Duodenal mucosa (tissue), 2 donors: ENCODE measurements around the gene SBF1.
"Not testable (repeated sequence)": the region's sequence is repeated elsewhere in the genome, so short reads cannot be mapped to it uniquely, and the experiment has no call there.

ENCODE experiments used
- H3K27ac ChIP-seq: one replicate; pipeline ENCODE4 v1.7.0; 2013; ENCODE audit warnings: low read depth, low read length
- H3K27me3 ChIP-seq, 2 donors: one replicate each; pipeline ENCODE4 v1.7.0; 2013; ENCODE audit warnings: low read length in 2 of 2, control low read depth in 1 of 2; ENCODE audit not compliant: insufficient read depth in 2 of 2, control insufficient read depth in 1 of 2
- H3K36me3 ChIP-seq, 2 donors: one replicate each; pipeline ENCODE4 v1.7.0; 2013; ENCODE audit warnings: low read length in 2 of 2, control low read depth in 1 of 2; ENCODE audit not compliant: insufficient read depth in 2 of 2, control insufficient read depth in 1 of 2
- H3K4me1 ChIP-seq, 2 donors: one replicate each; pipeline ENCODE4 v1.7.0; 2013; ENCODE audit warnings: low read length in 2 of 2, control low read depth in 1 of 2; ENCODE audit not compliant: insufficient read depth in 2 of 2, control insufficient read depth in 1 of 2
- H3K4me3 ChIP-seq, 2 donors: one replicate each; pipeline ENCODE4 v1.7.0; 2013; ENCODE audit warnings: low read length in 2 of 2, low read depth in 1 of 2
- H3K9ac ChIP-seq, 2 donors: one replicate each; pipeline ENCODE4 v1.7.0; 2013; ENCODE audit warnings: low read length in 2 of 2, low read depth in 1 of 2
- H3K9me3 ChIP-seq, 2 donors: one replicate each; pipeline ENCODE4 v1.7.0; 2013; ENCODE audit warnings: low read length in 2 of 2, control low read depth in 1 of 2; ENCODE audit not compliant: control insufficient read depth in 1 of 2

Gene SBF1

GRCh38 chr22:50474710-50475651 lies at the start of gene SBF1:
SBF1 (minus strand) TSS chr22:50475035; CDS start chr22:50474840, 195 bp downstream.
- Histone ChIP-seq H3K9ac (peak within 1 kb of the TSS; percentile 77 to 87), H3K9me3 (no peaks in the 10 kb centered on the region), H3K4me1 (peaks cover 41 to 46% of the 10 kb centered on the region in 2 donors), H3K4me3 (peak within 1 kb of the TSS; percentile 79 to 83), H3K27me3 (peaks cover 0 to 2% of the 10 kb centered on the region in 2 donors), H3K36me3 (no peaks in the 10 kb centered on the region), H3K27ac (peak within 1 kb of the TSS; percentile 10)

GRCh38 chr22:50523806-50524675 lies 49.2 kb upstream of the SBF1 start:
- no peak overlapping the region for H3K27ac ChIP-seq
- H3K36me3 ChIP-seq, result peaks cover 17 to 37% of the 10 kb centered on the region in 2 donors
- no peaks in the 10 kb centered on the region for H3K9me3 ChIP-seq
- H3K27me3 ChIP-seq, result no peaks in the 10 kb centered on the region
- peak overlapping the region; percentile 72 for H3K9ac ChIP-seq
- peak overlapping the region; percentile 62 to 77 for H3K4me3 ChIP-seq
- H3K4me1 ChIP-seq, result peaks cover 40 to 53% of the 10 kb centered on the region in 2 donors

DNA sequence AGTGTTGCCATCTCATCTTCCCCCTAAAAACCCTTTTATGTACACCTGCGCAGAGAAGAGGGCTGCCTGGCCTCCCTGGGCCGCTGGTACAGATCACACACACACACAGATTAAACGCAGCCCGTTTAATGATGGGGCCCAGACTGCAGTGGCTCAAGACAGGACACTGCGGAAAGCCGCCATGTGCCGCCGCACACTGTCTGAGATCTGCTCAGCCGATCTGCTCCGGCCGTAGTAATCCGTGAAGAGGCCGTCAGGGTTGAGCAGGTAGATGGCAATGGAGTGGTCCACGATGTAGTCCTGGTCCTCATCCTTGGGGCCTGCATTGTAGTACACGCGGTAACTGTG lies 48.6 kb upstream of the SBF1 start:
- H3K27me3 ChIP-seq, result no peaks in the 10 kb centered on the region
- H3K9me3 ChIP-seq, result no peaks in the 10 kb centered on the region
- H3K9ac ChIP-seq, result peak overlapping the region in 1 of 2 donors; percentile 72
- no peak overlapping the region for H3K27ac ChIP-seq
- peak overlapping the region in 1 of 2 donors; percentile 62 for H3K4me3 ChIP-seq
- peaks cover 34 to 48% of the 10 kb centered on the region in 2 donors for H3K4me1 ChIP-seq
- H3K36me3 ChIP-seq, result peaks cover 17 to 43% of the 10 kb centered on the region in 2 donors

- Histone ChIP-seq H3K27ac (no peak overlapping the region), H3K9ac (no peak overlapping the region), H3K27me3 (no peaks in the 10 kb centered on the region), H3K4me1 (peaks cover 29 to 42% of the 10 kb centered on the region in 2 donors), H3K36me3 (peaks cover 18 to 48% of the 10 kb centered on the region in 2 donors), H3K9me3 (no peaks in the 10 kb centered on the region), H3K4me3 (peak overlapping the region in 1 of 2 donors; percentile 62)
Observed at GRCh38 chr22:50522806-50523438, 48.1 kb upstream of the SBF1 start.

DNA sequence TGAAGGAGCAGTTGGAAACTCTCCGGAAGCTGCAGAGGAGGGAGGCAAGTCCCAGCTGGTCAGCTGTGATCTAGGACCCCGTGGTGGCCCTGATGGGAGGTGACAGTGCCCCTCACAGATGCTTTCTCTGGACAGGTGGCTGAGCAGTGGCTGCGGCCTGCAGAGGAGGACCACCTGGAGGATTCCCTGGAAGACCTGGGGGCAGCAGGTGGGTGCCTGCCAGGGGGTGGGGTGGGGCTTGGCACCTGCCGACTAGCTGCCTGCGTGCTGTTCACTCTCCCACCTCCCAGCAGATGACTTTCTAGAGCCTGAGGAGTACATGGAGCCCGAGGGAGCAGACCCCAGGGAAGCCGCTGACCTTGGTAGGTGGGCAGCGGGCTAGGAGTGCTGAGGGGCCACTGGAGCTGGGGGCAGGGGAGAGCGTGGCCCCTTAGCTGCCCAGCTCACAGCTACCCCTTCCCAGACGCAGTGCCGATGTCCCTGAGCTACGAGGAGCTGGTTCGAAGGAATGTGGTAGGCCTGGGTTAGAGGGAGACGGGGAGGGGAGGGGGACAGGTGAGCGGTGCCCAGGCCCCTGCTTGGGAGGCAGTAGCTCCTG lies 47.5 kb upstream of the SBF1 start:
- peaks cover 24 to 54% of the 10 kb centered on the region in 2 donors for H3K36me3 ChIP-seq
- H3K9ac ChIP-seq, result no peak overlapping the region
- H3K4me3 ChIP-seq, result no peak overlapping the region
- no peaks in the 10 kb centered on the region for H3K9me3 ChIP-seq
- peaks cover 24 to 36% of the 10 kb centered on the region in 2 donors for H3K4me1 ChIP-seq
- no peak overlapping the region for H3K27ac ChIP-seq
- H3K27me3 ChIP-seq, result no peaks in the 10 kb centered on the region

- Histone ChIP-seq H3K27ac (no peak overlapping the region), H3K36me3 (peaks cover 28 to 58% of the 10 kb centered on the region in 2 donors), H3K27me3 (no peaks in the 10 kb centered on the region), H3K4me3 (no peak overlapping the region), H3K9ac (no peak overlapping the region), H3K4me1 (peaks cover 18 to 30% of the 10 kb centered on the region in 2 donors), H3K9me3 (no peaks in the 10 kb centered on the region)
Observed at GRCh38 chr22:50521710-50522109, 46.9 kb upstream of the SBF1 start.

GRCh38 chr22:50520826-50521453 lies 46.1 kb upstream of the SBF1 start:
- Histone ChIP-seq H3K4me3 (no peak overlapping the region), H3K9me3 (no peaks in the 10 kb centered on the region), H3K27me3 (no peaks in the 10 kb centered on the region), H3K36me3 (peaks cover 28 to 64% of the 10 kb centered on the region in 2 donors), H3K9ac (no peak overlapping the region), H3K27ac (no peak overlapping the region), H3K4me1 (peaks cover 15 to 27% of the 10 kb centered on the region in 2 donors)

DNA sequence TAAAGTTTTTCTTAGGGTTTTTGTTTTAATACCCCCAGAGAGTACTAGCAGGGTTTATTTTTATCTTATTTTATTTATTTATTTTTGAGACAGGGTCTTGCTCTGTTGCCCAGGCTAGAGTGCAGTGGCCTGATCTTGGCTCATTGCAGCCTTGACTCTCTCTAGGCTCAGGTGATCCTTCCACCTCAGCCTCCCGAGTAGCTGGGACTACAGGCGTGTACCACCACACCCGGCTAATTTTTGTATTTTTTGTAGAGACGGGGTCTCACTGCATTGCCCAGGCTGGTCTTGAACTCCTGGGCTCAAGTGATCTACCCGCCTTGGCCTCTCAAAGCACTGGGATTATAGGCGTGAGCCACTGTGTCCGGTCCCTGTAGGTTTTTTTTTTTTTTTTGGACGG lies 45.3 kb upstream of the SBF1 start:
- not testable (repeated sequence) for H3K27ac ChIP-seq, H3K9me3 ChIP-seq, H3K4me3 ChIP-seq, H3K9ac ChIP-seq, H3K27me3 ChIP-seq
- peaks cover 28 to 64% of the 10 kb centered on the region in 2 donors for H3K36me3 ChIP-seq
- H3K4me1 ChIP-seq, result peaks cover 15 to 27% of the 10 kb centered on the region in 2 donors

GRCh38 chr22:50519151-50519550 lies 44.3 kb upstream of the SBF1 start:
- peaks cover 10 to 18% of the 10 kb centered on the region in 2 donors for H3K4me1 ChIP-seq
- H3K9ac ChIP-seq, result no peak overlapping the region
- no peak overlapping the region for H3K27ac ChIP-seq
- peaks cover 28 to 69% of the 10 kb centered on the region in 2 donors for H3K36me3 ChIP-seq
- H3K4me3 ChIP-seq, result no peak overlapping the region
- H3K27me3 ChIP-seq, result no peaks in the 10 kb centered on the region
- H3K9me3 ChIP-seq, result no peaks in the 10 kb centered on the region
